Measurements from ENCODE around the gene RGS21.

Gene RGS21

GRCh38 chr1:192378878-192379277 is 62.1 kb downstream of the RGS21 start:
- DNase-seq (ENCODE audit: low read depth, low spot score), result no peak

GRCh38 chr1:192379554-192379953 is 62.8 kb downstream of the RGS21 start:
- DNase-seq (ENCODE audit: low read depth, low spot score), result no peak

- DNase-seq (ENCODE audit: low read depth, low spot score), result peak; percentile 1
Observed at GRCh38 chr1:192382758-192383157, 66.0 kb downstream of the RGS21 start.

DNA sequence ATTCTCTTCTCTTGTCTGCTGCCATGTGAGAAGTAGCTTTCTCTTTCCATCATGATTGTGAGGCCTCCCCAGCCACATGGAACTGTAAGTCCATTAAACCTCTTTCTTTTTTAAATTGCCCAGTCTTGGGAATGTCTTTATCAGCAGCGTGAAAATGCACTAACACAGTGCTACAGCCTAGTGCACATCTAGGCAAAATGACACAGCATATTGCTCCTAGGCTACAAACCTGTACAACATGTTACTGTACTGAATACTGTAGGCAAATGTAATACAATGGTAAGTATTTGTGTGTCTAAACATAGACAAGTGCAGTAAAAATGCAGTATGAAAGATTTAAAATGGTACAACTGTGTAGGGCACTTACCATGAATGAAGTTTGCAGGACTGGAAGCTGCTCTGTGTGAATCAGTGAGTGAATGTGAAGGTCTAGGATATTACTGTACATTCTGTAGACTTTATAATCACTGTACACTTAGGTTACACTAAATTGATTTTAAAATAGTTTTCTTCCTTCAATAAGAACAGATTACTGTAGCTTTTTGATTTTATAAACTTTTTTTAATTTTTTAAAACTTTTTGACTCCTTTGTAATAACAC is 69.4 kb downstream of the RGS21 start:
- DNase-seq (ENCODE audit: low read depth, low spot score), result no peak

DNA sequence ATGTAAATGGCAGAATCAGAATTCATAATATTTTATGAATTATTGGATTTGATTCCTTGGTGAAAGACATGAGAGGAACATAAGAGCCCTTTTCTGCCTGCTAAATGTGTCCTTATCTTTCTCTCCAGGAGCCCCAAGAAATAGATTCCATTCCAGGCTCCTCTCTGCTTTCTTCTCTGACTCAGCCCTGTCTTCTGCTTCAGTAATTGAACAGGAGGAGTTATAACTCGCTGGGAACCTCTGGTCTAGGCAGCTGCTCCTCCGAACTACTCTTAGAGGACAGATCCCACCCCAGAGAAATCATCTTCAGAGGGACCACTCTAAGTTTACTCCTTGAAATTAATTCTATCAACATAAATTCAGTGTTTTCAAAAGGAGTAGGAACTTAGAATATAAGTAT is 78.4 kb downstream of the RGS21 start:
- DNase-seq (ENCODE audit: low read depth, low spot score), result no peak

DNA sequence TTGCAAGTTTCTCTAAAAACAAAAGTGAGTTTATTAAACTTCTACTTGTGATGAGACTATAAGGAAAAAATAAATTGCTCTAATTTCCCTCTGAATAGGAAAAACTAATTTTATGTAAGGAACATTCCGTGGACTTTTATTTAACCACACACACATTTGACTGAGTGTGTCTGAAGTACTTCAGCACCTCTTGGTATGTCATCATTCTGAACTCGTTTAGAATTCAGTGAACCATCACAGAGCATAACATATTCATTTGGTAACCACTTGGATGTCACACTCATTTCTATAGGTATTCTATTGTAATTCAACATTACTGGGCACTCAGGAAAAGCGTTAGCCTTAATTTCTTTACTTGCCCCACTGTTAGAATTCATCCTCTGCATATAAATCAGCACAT is 79.1 kb downstream of the RGS21 start:
- DNase-seq (ENCODE audit: low read depth, low spot score), result no peak

DNA sequence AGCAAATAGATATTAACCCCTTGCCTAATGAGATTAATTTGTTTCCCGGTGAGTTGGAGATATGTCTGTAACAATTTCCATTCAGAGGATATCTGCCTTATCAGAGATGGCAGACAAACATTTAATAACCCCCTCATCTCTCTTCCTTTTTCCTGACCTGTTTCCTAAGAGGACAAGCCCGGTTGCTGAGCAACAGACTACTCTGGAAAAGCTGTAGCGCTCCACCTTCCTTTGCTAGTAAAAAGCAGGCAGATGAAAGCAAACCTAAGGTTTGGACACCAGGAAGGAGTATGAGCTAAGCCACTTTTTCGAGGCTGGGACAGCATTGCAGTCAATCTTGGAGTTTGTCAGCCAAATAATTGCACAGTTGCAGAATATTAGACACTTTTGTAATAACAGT is 82.4 kb downstream of the RGS21 start:
- no peak for DNase-seq (ENCODE audit: low read depth, low spot score)

DNA sequence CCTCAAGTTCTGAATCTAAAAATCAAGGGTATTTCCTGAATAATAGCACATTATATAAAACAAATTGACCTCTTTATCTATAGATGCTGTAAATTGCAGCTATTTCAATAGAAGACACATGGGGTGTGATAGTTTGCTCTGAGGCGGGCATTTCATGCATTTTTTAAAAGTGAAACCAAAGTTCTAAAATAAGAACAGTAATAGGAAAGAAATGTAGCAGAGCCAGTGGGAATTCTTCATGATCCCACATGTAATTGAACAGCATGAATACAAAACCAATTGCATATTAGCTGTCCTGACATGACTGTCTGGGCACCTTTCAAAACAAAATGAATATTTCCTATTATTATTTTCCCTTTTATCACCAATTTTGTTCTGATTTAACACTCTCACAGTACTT is 85.0 kb downstream of the RGS21 start:
- DNase-seq (ENCODE audit: low read depth, low spot score), result no peak

DNA sequence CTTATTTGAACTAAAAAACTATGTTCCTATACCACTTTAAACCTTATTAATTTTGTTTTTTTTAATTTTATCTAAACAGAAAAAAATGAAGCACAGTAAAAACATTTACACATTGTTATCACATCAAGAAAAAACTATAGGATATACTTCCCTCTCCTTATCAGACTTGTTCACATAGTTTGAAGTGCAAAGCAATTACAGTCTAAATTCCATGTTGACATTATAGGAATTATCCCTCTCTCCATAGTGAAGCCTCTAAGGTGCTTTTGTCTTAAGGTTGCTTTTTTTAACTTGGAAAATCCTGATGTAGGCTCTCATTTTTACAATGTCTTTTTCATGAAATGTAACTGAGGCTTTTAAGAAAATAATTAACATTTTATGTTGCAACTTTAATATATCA is 85.8 kb downstream of the RGS21 start:
- no peak for DNase-seq (ENCODE audit: low read depth, low spot score)

- DNase-seq (ENCODE audit: low read depth, low spot score), result no peak
Observed at GRCh38 chr1:192407206-192407605, 90.4 kb downstream of the RGS21 start.
